IMR-90 (cell line): ENCODE data around the gene TREM2.

Experiments used
- CTCF ChIP-seq: conservative IDR thresholded peaks from 2 replicates; pipeline ENCODE4 v1.5.1; 2012; ENCODE audit warnings: mild to moderate bottlenecking, low read depth, low read length, improper control_type of control experiment
- ELK1 ChIP-seq: fragments of 150-350 bp; IDR thresholded peaks from 2 replicates; pipeline ENCODE4 v1.6.1; 2016; ENCODE audit warnings: low read depth, mild to moderate bottlenecking, low read length, moderate library complexity, borderline replicate concordance
- MAFK ChIP-seq: IDR thresholded peaks from 2 replicates; pipeline ENCODE4 v1.6.1; 2012; ENCODE audit warnings: low read depth, low read length, improper control_type of control experiment
- POLR2A ChIP-seq: IDR thresholded peaks from 2 replicates; pipeline ENCODE4 v1.6.1; 2012; ENCODE audit warnings: mild to moderate bottlenecking, low read depth, low read length
- RCOR1 ChIP-seq: IDR thresholded peaks from 2 replicates; pipeline ENCODE4 v1.6.1; 2012; ENCODE audit warnings: mild to moderate bottlenecking, low read length, improper control_type of control experiment; ENCODE audit not compliant: insufficient replicate concordance
- SMC3 ChIP-seq: fragments of 150-350 bp; IDR thresholded peaks from 2 replicates; pipeline ENCODE4 v1.6.1; 2016; ENCODE audit warnings: low read depth, mild to moderate bottlenecking, antibody characterized with exemption, low read length, moderate library complexity

DNA sequence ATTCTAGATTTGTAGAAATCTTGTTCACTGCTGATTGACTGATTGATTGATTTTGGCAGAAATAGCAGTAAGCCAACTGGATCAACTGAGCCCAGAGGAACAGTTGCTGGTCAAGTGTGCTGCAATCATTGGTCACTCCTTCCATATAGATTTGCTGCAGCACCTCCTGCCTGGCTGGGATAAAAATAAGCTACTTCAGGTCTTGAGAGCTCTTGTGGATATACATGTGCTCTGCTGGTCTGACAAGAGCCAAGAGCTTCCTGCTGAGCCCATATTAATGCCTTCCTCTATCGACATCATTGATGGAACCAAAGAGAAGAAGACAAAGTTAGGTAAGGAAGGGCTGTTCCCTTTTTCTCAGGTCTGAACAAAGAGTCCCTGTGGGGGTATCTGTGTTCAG, 40.0 kb downstream of the TREM2 start:
- TF ChIP-seq POLR2A (no peak), CTCF (no peak), ELK1 (no peak), RCOR1 (no peak), SMC3 (no peak), MAFK (no peak)
